Activated CD4-positive, alpha-beta T cell treated with anti-CD3 and anti-CD28 coated beads for 24 hours (primary cell): Measurements from ENCODE around the gene NRXN2.

Source experiments
- DNase-seq, 2 donors: peaks; one replicate each; pipeline ENCODE4 v3.0.0-alpha.2; 2020; ENCODE audit warnings: low read depth in 2 of 2

Gene NRXN2

GRCh38 chr11:64627371-64627770, 95.6 kb downstream of the NRXN2 start:
- no peak for DNase-seq

- DNase-seq, result no peak
Measured at GRCh38 chr11:64626637-64627036, 96.4 kb downstream of the NRXN2 start.

- no peak for DNase-seq
Measured at GRCh38 chr11:64624883-64625481, 98.0 kb downstream of the NRXN2 start.

GRCh38 chr11:64622681-64623080, 100.3 kb downstream of the NRXN2 start:
- no peak for DNase-seq

DNA sequence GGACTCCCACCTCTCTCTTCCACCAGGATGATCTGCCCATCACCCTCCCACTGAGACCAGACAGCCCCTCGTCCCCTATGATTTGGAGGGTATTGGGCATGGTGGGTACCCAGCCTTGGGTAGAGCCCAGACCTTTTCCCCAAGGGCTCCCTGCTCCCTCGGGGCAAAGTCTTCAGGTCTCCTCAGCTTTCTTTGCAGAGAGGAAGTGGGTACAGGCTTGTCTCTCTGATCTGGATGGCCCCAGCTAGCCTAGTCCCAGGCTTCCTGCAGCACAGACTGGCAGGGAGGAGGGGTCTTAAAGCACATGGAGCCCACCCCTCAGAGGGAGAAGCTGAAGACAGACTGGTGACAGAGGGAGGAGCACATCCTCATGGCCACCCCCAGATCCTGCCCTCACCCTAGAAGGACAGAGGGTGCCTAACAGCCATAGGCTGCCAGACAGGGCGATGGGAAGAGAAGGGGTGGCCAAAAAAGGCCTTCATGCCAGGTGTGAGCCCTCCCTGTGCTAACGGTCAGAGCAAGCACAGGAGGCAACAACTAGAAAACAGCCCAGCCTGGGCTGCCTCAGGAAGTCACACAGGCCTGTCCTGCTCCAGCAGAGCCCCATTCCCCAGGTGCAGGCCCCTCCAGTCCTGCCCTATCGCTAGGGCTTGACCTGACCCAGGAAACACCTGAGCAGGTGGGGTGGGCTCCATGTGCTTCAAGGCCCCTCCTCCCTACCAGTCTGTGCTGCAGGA, 101.5 kb downstream of the NRXN2 start:
- no peak for DNase-seq

DNA sequence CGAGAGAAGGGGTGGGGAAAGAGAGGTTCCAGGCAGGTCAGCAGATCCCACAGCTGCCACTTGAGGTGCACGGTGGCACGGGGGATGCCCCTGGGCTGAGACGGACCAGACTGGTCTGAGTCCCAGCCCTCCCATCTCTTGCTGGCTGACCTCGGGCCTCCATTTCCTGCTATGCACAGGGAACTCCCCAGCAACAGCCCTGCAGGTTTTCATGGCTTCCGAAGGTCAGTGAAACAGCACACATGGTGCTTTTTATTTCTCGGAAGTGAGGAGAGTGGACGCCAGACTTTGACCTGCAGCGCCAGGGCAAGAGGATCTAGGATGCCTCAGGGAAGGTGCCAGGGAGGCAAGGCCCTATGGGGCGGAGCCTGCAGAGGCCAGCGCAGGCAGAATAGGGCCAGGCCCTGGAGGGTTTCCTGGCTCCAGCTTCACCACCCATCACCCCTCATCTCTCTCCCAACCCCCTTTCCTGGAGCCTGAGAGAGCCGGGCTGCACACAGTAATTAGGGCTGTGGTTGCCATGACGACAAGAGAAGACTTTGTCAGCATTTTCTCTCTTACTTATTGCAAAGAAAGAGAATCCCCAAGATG, 102.5 kb downstream of the NRXN2 start:
- DNase-seq, result no peak

DNA sequence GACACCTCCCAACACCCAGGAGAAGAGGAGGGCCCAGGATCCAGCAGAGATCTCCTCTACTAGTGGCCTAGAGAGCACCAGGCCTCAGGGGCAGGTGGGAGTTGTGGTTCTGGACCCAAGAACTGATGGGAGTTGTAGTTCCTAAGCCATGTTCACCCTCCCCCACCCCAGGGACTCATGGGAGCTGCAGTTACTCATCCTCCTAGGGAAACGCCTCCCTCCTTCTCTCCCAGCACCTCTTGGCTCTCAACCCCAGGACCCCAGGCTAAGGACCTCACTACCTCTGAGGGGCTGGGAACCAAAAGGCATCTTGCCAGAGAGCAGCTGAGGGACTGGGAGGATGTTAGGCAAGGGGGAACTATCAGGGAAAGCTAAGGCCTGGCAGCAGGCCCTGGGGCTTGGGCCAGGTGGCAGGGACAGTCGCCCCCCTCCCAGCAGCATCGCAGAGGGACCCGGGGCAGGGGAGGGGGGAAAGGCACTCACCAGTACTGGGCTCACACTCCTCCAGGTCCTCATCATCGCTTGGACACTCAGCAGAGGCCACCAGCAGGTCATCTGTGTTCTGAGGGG, 103.1 kb downstream of the NRXN2 start:
- peak in 1 of 2 donors; percentile 4 for DNase-seq

DNA sequence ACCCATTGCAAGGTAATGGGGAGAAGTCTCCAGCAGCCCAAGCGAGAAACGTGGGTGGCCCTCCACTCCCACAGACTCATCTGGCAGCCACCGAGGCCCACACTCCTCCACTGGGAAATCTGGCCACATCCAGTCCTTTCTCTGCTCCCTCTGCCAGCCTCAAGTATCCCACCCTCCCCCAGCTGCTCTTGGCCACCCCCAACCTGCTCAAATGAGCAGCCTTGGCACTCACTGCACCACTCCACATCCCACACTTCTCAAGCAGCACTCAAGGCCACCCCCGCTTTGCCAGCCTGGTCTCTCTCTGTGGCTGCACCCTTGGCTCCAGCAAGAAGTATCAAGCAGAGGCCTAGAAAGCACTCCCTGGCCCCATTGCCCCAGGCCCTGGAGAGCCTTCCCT, 103.8 kb downstream of the NRXN2 start:
- DNase-seq, result no peak

DNA sequence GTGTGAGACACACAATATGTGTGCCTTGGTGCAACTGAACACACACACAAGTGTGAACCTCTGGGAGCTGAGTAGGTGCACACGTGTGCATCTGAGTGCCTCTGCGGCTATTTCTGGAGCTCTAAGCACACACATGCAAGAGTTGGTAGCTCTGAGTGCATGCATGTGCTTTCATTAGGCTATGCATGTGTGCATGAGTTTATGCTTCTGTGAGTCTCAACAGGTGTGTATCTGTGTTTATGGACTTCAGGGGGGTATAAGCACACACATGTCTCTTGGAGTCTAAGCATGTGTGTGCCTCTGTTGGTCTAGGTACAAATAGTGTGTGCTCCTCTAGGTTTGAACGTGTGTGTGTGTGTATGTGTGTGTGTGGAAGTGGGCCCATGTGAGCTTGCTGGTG, 106.2 kb downstream of the NRXN2 start:
- DNase-seq, result no peak

DNA sequence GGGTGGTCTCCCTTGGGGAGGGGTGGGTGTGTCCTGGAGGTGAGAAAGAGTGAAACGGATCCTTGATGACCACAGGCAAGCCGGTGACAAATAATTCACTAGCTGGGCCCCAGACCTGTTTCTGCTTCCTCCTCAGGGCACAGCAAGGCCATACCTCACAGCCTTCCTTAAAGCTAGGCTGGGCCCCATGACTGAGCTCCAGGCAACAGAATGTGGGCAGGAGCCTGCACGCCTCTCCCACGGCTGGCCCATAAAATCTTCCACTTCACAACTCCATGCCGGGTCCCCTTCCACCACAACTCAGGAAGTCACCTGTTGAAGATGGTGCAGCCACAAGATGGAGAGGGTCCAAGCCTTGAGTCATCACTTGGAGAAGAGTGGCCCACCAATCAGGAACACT, 108.1 kb downstream of the NRXN2 start:
- no peak for DNase-seq

GRCh38 chr11:64613648-64614047, 109.3 kb downstream of the NRXN2 start:
- no peak for DNase-seq

DNA sequence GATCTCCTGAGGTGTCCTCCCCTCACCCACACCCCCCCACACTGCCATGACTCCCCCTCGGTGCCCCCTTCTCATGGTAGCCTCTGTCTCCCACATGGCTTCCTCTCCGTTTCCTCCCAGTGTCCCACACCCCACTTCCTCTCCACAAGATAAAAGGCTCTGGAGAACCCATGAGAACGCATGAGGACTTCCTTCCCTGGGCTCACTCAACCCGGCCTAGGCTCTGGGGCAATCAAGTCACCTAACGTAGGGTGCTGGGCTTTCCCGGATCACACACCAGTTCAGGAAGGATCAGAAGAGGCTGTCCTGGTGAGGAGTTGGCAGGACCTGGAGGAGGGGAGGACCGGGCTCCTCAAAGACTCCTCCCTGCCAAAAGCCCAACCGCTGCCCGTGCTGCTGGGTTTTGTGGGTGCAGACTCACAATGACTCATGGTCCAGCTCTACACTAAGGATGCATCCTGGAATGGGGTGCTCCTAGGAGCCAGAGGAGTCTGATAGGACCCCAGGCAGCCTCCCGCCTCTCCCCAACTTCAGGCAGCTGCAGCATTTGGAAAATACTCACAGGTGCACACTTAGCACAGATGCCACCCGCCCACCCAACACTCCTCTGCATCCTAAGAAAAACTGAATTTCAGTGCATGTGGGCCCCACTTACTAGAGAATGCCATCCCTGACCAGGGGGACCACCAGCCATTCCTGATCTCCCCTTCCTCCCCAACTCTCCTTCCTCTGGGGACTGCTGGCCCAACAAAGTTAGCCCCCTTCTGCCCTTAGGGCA, 110.9 kb downstream of the NRXN2 start:
- no peak for DNase-seq

- no peak for DNase-seq
Measured at GRCh38 chr11:64611176-64611575, 111.8 kb downstream of the NRXN2 start.

DNA sequence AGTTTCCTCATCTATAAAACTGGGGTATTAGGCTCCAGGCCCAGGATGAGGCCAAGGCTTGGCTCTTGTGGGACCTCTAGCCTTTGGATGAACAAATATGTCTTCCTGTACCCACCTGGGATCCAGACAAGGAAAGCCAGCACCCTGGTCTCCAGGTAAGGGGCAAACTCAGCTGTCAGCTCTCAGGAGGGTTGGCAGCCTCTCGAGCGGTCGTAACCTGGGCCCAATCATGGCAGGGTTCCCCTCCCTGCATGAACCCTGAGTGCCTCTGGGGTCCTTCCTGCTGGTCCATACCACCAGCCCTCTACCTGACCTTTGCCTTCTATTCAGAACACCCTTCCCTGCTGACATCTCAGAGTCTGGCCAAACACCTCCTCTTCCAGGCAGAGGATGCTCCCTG, 112.4 kb downstream of the NRXN2 start:
- DNase-seq, result no peak

GRCh38 chr11:64609436-64610047, 113.5 kb downstream of the NRXN2 start:
- no peak for DNase-seq

GRCh38 chr11:64608636-64609035, 114.4 kb downstream of the NRXN2 start:
- DNase-seq, result no peak

DNA sequence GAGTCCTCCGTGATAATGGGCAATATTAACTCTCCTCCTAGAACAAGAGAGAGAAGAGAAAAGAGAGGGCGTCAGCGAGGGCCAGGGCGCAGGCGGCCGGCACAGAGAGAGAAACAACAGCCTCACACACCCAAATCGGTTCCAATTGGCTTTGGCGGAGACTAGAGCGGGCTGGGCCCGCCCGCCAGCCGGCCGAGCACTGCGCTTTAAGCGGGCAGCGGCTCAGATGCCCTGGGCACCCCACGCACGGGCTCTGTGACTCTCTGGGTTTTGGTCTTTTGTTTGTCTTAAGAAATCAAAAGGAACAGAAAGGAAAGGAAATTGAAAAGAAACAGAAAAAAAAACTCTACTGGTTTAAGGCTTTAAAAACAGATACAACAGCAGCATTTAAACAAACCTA, 115.0 kb downstream of the NRXN2 start:
- DNase-seq, result no peak

DNA sequence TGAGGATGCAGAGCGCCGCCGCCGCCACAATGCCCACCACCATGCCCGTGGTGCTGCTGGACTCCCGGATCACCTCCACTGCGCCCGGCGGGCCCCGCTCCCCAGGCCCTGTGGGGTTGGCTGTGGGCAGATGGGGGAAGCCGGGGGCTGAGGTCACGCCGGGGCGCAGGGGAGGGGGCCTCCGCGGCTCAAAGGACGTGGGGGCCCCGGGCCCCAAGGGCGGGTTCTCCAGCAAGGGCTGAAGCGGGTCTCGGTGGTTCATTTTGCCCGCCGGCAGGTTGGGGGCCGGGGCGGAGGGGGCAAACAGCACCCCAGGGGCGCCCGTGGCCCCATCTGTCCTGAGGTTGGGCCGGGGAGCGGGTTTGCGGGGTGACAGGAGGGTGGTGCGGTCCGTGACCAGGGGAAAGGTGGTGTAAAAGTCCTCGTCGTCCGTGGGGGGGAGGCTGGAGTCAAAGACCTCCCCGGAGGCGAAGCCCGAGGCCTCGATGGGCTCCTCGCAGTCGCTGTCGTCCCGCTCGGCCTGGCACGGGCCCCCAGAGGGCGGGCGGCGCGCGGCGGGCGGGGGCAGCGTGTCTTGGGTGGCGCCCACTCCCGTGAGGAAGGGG, 115.5 kb downstream of the NRXN2 start:
- DNase-seq, result no peak

GRCh38 chr11:64606796-64607380, 116.1 kb downstream of the NRXN2 start:
- no peak for DNase-seq

DNA sequence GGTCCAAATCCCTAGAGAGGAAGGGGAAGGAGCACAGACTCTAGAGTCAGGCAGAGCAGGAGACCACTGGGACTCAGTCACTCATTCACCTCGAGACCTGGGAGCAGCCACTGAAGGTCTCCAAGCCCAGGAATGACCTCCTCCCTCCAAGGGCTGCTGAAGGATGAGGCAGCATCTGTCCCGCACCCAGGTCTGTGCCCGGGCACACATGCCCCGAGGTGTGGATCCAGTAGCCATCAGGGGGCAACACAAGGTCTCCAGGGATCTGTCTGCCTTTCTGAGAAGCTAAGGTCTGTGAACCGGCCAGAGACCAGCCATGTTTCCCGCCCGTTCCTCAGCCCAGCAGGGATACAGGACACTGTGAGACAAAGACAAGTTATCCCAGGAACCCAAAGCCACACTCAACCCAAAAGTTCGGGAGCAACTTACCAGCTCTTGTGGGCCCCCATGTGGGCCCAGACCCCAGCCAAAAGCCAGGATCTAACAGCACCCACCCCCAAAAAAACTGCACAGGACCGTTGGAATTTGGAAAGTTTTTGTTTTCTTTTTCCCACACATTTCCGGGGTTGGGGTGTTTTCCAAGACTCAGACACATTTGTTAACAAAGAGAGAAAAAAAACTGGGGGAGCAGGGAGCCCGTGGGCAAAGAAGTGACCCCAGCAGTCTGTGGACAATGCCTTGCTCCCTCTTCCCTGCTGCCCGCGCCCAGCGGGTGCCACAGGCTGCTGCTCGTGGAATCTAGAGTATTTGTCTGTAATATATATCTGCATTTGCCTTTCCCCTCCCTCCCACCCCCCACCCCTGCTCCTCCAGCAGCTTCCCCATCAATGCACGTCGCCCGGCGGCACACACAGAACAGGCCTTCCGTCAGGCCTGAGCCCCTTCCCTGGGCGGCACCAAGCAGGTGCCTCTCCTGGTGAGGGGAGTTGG, 117.1 kb downstream of the NRXN2 start:
- no peak for DNase-seq
